COR-L47 (cell line): ENCODE data around the gene GRAP.
"Not testable (repeated sequence)": the region's sequence is repeated elsewhere in the genome, so short reads cannot be mapped to it uniquely, and the experiment has no call there.

ENCODE experiments used
- DNase-seq: peaks from one replicate; lab custom pipeline; 2025; lab: John Stamatoyannopoulos, UW

Gene GRAP

DNA sequence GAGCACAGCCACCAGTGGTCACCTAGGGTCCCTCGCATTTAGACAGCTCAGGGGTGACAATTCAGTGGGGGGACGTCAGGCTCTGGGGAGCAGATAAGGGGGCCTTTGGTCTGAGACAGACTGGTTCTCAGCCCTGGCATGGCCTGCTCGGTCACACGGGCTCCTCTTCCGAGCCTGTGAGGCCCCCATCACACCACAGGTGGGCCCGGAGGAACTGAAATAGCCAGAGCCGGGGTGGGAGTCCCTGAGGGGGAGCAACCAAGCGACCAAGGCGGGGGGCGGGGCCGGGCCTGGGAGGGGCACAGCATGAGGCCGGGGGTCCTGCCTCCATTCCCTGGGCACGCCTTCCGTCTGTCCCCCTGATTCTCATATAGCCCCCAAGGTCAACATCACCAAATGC lies 4.4 kb downstream of the GRAP start:
- DNase-seq: not testable (repeated sequence)

DNA sequence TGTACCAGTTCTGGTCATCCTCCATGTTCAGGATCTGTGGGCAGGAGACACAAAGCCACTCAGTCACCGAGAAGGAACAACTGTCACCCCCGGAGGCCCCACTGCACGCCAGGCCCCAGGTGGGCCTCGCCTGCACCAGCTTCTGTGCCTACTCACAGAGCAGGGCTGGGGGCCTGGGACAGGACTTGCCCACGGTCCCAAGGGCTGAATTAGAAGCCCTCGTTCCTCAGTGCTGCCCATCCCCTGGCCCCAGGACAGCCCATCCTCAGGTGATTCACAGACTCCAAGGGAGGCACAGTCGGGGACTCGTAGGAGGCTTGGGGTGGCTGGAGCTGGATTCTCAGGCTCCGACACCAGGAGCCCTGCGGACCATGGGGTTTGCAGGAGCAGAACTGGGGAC lies 4.9 kb downstream of the GRAP start:
- not testable (repeated sequence) for DNase-seq

DNA sequence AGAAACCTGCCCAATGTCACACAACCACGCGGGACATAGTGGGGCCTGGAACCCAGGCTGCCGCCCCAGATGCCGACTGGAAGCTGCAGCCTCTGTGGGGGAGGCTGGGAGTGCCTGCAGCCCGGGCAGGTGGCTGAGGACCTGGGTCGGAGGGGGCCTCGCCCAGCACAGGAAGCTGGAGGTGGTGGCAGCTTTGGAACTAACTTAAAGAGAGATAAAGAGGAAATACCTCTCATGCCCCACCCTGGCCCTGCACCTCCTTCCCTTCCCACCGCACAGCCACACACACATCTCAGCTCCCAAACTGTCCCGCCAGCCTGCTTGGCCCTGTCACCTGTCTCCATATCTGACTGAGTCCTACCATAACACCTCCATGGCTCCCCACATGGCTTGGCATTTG lies 6.4 kb downstream of the GRAP start:
- not testable (repeated sequence) for DNase-seq

DNA sequence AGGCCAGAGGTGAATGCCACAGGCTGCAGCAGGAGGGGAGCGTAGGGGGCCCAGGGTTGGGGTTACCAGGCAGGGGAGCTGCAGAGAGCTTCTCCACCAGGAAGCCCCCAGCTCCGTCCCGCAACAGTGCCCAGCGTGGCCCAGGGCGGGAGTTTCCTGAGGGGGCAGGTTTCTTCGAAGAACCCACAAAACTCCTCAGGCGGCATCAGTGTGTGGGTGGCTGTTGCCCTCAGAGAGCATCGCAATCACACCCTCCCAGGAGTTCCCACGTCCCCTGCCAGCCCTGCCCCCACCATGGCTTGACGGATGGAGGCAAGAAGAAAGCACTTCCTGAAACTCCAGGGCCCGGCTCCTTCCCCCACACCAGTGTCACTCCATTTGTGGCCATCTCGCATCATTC lies 8.0 kb downstream of the GRAP start:
- DNase-seq: not testable (repeated sequence)

DNA sequence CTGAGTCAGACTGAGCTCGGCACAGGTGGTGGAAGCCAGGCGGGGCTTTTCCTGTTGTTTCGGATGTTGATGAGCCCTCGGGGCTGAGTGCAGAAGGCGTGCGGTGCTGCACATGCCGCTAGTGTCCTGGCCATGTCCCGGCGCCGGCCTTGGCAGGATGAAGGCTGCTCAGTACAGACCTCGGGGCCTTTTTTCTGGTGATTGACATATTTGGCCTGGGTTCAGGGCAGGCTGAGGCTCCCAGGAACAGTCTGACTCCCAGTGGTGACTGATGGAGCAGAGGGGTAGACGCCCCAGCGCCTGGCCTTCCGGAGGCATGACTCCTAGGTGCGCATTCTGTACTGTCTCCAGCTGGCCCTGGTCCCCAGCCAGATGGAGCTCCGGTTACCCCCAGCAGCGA lies 8.8 kb downstream of the GRAP start:
- DNase-seq: not testable (repeated sequence)

DNA sequence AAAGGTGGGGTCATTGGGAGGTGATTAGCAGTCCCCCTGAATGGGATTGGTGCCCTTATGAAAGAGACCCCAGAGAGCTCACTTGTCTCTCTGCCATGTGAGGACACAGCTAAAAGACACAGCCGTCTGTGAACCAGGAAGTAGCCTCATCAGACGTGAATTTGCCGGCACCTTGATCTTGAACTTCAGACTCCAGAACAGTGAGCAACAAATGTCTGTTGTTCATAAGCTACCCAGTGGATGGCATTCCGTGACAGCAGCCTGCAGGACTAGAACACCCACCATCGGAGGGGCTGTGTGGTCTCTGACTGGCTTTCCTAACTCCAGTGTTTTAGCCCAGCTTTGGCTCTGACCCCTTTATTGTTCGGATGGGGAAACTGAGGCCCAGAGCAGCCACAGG lies 9.2 kb downstream of the GRAP start:
- not testable (repeated sequence) for DNase-seq

DNA sequence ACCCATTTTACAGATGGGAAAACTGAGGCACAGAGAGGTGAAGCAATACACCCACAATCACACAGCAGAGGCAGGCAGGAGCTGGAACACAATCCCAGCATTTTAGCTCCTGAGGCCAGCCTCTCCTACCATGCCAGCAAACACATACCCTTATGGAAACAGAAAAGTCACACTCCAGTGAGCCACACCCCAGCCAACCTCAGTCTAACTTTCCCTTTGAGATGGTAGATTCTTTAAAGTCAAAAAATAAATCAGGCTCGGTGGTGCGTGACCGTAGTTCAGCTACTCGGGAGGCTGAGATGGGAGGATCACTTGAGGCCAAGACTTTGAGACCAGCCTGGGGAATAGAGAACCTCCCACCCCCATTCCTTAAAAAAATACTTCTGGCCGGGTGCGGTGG lies 10.6 kb downstream of the GRAP start:
- DNase-seq: not testable (repeated sequence)

DNA sequence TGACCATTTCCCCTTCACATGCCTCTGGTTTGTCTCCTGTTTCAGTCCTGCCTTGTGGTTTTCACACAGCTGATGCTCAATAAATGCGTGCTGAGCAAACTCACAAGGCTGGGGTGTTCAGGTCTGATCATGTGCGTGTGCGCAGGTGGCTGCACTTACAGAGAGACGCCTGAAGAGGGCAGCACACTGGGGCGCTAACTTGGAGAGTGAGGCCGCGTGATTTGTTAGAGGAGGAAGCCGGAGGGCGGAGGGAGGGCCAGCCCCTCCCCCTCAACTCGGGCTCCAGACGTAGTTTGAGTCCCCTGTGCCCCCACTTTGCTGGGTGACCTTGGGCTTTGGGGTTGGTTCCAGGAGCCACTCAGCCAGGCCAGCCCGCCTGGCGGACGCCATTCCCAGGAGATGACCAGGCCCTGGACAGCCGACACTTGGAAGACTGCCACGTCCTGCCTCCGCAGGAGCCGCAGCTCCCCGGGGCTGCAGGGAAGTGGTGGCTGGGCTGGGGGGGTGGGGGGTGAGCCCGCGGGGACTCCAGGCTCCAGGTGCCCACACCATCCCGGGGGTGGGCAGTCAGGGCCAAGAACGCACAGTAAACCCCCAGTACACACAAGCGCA lies 14.3 kb downstream of the GRAP start:
- DNase-seq: not testable (repeated sequence)

DNA sequence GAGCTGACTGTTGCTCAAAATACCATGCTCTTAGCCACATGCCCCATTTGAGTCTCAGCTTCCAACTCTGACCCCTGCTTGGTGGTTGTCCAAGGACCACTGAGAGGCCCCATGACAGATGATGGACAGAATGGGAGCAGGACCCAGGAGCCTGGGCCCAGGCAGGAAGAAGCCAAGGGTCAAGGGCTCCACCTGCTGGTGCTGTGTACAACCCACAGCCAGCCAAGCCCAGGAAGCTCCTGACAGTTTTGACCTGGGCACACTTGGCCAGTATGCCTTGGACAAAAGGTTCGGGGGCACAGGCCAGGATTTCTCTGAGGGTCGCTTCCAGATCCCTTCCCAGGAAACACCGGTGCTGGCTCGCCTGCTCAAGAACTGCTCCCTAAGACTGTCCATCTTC lies 15.0 kb downstream of the GRAP start:
- DNase-seq: not testable (repeated sequence)

DNA sequence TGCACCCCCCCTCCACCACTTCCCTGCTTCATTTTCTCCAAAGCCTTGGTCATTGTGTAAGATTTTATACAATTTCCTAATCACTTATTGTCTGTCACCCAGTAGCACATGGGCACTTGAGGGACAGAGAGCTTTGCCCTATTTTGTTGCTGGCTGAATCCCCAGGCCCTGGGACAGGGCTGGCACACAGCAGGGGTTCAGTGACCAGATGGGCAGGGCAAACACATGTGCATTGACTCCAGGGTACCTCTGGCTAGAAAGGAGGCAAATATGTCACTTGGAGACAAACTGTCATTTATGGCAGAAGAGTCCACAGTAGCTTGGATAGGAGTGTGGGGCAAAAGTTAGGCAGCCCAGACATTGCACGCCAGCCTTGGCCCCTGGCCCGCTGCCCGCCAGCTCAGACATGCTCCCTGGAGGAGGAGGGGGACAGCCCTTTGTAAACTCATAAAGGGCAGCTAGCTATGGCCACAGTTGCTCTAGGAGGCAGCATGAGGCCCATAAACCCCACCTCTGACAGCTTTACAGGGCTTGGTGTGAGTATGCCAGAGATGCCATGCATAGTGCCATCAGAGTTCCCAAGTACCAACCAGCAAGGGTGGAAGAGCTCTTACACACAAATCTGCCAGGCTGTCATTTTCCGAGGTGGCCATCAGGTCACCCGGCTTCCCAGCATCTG lies 15.8 kb downstream of the GRAP start:
- DNase-seq: not testable (repeated sequence)

DNA sequence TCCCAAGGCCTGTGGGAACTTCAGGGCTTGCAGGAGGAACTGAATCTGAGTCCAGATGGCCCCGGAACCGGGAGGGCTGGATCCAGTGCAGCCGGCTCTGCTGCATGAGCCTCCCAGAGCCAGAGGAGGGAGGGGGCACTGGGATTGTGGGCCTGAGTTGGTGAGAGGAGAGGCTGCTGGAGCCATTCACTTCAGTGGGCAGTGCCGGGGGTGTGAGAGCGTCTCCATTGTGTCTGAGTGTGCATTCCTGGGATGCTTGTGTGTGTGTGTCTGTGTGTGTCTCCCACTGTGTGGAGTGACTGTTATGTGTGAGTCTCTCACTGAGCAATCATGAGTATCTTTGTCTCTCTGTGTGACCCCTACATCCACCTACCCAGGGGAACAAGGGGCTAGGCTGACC lies 17.0 kb downstream of the GRAP start:
- not testable (repeated sequence) for DNase-seq

DNA sequence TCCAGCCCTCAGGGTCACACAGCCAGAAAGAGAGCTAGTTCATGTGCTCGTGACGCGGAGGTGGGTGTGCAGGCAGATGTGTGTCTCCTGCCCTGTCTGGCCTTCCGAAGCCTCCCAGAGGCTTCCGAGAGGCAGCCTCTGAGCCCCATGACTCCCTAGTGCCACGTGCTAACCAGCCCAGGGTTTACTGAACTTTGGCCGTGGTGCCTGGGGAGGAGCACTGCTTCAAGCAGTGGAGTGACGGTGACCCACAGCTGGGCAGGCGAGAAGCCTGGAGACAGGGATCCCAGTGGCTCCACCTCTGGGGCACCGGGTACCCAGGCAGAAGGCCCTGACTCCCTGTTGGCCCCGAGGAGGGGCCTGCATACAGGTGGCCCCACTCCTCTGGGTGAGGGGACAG lies 18.1 kb downstream of the GRAP start:
- not testable (repeated sequence) for DNase-seq

DNA sequence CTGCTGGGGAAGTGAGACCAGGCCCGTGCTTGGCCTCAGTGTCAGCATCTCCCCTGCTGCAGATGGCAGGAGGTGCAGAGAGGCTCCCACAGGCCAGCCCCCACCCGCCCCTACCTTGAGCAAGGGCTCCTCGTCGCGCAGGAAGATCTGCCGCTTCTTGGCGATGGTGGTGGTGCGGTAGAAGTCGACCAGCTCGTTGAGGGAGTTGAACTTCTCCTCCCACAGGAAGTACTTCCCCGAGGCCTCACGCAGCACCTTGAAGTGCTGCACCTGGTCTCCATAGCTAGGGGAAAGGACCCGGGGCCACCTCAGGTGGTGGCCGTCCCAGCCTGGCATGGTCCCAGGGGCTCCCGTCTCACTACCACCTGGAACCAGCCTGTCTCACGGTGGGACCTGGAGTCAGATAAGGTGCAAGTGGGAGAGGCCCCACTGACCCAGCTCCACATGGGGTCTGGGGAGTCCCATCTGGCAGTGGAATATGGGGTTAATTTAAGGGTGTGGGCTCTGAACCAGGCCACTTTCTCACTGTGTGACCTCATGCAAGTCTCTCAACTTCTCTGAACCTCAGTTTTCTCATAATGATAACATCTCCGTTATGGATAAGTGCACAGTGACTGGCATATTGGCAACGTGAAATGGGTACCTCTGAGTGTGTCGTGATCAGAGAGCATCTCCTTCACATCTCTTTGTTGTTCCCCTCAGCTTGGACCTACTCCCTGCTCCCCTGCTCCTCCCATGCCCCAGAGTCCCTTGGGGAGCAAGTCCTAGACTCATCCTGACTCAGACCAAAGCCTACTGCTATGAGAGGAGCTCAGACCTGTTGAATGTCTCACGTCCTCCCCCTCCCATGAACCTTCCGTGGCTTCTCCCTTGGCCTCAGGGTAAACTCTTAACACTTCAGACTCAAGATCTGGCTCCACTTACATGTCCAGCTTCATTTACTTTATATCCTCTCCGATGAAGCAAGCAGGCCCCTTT lies 22.4 kb downstream of the GRAP start:
- no peak for DNase-seq

DNA sequence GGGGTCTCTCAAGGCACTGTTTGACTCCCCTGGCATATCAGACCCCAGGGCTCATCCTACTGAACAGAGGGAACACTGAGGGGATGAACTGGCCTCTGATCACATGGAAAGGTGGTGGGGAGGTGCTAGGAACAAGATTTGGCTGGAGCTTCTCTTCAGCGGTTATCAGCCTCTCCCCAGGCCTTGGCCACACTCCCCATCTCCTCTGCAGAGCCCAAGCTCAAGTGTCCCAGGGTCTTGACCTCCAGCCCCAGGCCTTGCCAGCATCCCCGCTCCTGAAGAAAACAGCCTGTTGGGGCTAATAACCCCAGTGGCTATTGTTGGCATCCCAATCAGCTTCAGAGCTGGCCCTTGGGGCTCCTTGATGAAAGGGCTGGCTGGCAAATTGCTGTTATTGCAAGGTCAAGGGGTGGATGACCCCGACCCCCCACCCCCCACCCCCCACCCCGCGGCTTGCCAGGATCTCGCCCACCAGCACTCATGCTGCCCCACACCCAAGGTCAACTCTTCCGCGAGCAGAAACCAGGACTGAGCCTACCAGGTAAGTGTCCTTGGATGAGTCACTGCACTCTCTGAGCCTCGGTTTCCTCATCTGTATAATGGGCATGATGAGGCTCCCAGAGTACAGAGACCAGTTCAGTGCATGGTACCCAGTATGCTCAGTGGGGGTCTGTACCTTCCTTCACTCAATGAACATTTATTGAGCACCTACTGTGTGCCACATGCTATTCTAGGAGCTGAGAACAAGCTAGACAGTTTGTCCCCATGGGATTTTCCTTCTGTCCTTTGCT lies 23.4 kb downstream of the GRAP start:
- no peak for DNase-seq

DNA sequence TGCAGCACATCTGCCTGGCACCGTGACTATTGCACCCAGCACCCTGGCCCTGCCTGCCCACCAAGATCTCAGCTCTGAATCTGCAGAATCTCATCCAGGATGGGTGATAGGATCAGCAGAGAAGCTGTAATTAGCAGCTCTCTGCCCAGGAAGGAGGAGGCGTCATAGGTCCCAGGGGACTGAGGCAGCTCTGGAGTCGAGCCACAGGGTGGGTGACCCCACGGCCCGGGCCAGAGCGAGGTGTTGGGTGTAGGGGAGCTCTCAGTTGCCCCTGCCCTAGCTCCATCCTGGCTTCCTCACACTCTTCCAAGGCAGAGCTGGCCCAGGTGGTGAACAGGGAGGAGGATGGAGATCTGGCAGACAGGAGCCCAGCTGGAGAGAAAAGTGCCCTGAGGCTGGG lies 24.0 kb downstream of the GRAP start:
- no peak for DNase-seq

DNA sequence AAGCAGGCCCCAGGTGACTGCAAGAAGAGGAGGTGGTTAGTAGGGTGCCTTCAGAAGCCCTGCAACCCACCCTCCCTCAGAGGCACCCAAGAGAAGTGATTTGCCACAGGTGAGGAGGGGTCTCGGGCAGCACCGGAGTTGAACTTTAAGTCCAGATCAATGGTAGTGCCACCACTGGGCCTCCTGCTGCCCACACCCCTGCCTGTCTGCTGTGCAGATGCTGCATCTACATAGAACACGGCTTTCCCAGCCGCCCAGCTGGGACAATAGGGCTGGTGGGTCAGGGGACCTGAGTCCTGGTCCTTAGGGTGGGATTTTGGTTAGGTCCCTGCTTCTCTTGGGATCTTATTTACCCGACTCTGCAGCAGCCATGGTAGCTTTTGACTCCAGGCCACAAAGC lies 24.6 kb downstream of the GRAP start:
- no peak for DNase-seq

DNA sequence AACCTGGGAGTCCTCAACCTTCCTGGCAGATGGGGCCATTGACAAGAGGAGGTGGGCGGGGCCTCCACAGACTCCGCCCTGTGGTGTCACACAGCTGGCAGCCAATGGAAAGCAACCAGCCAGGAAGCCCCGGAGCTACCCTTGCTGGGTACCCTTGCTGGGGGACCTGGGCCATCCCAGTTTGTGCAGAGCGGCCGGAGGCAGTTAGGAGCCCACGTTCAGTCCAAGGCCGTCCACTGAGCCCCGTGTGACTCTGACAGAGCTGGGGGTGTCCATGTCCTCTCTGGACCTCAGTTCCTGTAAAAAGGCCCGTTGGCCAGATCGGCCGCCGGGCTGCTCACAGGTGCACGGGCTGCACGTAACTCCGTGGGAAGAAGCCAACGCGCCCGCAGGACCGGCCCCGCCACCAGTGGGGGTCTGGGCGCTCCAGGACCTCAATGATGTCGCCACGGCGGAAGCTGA lies 25.1 kb downstream of the GRAP start:
- no peak for DNase-seq

DNA sequence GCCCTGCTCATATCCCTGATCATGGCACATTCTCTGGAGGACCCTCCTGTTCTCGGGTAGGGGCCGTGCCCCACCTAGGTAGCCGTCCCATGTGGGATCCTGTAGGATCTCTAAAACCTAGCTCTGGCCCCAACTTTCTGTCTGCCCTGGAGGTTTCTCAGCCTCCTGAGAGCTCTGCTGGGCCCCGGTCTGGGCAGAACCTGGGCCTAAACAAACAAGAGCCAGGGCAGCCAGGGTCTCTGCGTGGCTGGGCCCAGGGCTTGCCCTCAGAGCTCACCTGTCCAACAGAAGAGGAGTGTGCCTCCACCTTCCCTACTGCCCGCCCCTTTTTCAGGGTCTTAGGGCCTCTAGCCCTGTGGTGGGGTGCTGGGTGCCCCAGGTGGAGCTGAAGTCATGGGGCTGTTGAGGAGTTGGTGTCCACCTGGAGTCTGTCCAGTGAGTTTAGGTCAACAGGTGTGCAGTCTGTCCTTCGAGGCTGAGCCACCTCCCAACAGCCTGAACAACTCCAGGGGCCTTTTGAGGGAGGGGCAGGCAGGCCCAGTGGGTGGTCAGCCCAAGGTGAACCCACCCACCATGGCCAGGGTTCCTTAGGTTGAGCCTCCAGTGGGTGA lies 25.6 kb downstream of the GRAP start:
- DNase-seq: not testable (repeated sequence)

DNA sequence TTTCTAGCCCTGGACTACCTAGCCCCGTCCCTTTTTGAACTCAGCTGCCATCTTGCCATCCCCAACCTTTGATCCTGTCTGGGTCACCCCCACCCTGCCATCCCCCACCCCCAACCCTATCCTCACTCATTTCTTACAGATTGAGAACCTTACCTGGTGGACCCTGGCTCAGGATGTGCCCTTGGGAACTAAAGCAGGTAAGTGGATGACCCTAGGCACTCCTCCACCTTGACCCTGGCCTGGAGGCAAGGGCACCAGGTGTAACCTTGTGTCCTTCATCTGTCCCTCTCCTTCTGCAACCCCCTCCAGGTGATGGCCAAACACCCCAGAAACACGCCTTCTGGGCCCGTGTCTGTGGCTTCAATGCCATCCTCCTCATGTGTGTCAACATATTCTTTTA lies 26.7 kb downstream of the GRAP start:
- no peak for DNase-seq

DNA sequence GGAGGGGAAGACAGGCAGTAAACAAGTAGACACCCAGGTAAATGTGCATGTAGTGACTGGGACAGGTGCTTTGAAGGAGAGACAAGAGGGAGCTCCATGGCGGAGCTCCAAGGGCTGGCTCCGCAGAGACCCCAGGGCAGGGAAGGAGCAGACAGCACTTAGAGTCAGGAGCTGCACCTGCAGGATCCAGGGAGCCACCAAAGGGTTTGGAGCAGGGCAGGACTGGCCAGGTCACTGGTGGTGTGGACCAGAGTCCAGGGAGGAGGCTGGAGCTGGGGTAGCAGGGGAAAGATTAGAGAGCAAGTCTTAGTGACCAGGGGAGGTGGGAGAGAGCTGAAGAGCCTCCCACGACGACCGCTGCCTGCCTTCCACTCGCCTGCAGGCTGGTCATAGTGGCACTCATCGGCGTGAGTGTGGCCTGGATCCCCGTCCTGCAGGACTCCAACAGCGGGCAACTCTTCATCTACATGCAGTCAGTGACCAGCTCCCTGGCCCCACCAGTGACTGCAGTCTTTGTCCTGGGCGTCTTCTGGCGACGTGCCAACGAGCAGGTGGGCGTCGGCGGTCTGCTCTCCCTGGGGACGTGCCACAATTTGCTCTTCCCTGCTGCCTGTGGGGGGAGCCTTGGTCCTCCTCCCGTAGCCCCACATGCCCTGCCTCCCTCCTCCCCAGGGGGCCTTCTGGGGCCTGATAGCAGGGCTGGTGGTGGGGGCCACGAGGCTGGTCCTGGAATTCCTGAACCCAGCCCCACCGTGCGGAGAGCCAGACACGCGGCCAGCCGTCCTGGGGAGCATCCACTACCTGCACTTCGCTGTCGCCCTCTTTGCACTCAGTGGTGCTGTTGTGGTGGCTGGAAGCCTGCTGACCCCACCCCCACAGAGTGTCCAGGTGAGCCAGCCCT lies 27.5 kb downstream of the GRAP start:
- peak; percentile 23 for DNase-seq
